HG03571 (cell line): ENCODE measurements around the gene NME8.

Source experiments
- ATAC-seq: cut with Tn5 transposase; IDR thresholded peaks from one replicate; pipeline ENCODE4 v1.9.1; 2021; ENCODE audit not compliant: unreplicated experiment

Gene NME8

DNA sequence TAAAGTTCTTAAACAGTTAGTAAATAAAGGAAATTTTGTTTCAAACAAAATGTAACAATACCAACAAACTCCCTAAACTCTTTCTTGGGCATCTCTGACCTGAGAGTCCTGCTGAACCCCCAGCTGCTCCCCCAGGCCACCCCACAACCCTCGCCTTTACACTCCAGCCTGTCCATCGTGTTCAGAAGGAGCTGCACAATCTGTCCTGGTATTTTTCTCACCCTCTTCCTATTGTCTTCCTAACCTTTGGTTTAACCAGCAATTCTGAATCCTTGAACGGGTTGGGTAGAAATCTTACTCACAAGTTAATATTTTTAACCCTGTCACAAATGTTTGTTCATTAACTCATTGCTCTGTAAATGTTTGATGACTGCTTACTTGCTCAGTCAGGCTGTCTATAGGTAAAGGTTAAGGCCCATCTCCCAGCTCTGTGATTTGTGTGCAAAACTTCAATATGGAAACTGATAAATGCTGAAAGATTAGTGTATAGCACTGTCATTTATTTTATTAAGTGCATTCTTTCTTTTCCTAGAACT, 51.4 kb downstream of the NME8 start:
- no peak for ATAC-seq

DNA sequence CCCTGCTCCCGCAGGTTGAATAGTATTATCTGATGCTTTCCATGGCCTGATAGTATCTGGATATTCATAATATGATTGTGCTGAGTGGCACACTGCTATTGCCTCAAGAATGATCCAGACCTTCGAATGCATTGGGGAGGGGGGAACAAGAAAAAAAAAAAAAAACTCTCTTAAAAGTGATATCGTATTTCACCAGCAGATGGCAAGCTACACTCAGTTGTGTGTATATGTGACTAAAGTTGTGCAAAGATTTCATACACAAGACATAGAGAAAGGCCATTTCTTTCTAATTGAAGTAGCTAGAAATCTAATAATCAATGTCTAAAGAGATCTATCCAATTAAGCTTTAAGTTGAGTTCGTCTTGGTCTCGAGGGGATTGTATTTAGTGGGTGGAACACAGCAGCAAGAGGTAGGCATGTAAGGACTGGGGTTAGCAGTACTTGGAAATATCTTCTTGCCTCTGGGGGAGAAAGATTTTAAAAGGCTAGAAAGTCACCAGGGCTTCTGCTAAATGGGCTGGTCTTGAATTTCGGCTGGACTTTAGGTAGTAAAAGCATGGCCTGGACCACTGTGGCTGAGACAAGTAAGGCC, 52.9 kb downstream of the NME8 start:
- no peak for ATAC-seq

DNA sequence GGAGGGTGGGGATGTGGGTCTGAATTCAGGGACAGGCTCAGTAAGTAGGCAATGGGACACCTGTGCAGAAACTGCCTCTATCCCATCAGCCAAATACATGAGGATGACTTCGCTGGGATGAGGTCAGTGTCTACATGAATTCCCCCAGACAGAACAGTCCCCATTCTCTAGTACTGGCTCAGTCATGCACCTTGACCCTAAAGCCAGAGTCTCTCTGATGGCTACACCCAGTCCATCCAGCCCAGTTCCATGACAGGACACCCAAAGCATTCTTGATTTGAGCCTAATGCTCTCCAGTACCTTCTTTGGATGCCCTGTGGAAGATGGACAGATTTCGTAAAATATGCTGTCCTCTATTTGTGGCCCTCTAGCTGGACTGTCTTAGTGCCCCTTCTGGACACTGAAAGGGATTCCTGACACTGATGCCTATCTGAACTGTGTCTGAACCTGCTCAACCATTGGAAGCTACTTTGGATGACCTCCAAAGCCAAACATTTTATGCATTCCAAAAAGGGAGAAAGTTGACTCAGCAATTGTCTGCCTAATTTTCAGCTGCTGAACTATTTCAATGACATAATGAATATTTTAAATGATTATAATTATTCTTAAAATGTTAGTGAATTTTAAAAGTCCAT, 53.6 kb downstream of the NME8 start:
- no peak for ATAC-seq

DNA sequence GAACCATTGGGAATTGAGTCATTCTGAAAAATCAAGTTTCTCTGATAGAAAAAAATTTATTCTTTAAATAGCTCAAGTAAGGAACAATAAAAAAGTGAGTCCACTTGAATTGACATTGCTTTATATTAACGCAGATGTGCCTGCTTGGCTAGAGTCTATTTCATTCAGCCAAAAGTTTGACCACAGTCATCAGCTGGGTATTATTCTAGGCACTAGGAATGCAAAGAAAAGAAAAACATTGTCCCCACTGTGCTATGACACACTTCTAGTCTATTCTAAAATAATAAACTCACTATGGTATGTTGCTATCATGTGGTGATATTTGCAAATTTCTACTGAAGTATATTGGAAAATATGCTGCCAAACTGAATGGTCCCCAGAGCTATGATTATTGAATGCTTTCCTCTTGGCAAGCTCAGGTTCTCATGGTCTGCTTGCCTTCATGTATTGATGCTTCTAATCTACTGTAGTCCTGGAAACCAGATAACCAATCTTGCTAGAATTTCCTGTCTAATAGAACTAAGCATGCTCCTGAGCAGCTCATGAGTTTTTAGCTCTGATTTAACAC, 59.9 kb downstream of the NME8 start:
- no peak for ATAC-seq

DNA sequence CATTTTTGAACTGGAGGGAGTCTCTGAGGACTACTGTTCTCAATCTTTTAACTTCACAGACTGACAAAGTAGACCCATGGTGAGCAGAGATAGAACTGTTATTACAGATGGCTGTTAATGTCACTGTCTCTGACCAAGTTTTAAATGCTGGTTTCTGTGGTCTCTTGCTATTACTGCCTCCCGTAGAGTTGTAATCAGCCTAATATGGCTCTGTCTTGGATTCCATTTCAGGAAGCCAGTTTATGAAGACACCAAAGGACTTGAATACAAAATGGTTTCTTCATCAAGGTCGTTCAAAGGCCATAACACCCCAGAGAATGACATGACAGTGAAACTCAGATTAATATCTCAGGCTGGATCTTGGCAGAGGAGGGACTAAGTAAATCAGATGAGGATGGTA, 64.4 kb downstream of the NME8 start:
- ATAC-seq: no peak

DNA sequence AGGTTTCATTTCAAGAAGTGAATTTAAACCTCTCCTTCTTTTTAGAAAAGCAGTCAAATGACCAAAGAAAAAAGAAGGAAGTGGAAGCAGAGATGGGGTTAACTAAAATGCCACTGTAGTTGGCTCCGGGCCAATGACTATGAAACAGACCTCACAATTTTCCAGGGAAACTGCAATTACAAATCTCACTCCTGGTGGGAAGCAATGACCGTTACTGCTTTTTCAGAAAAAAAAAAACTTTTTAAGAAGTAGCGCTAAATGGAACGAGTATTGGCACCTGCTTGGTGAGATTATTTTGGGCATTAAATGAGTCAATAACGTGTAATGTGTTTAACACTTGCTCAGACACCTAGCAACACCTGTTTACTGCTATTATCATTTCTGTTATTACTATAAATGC, 67.0 kb downstream of the NME8 start:
- ATAC-seq: no peak

DNA sequence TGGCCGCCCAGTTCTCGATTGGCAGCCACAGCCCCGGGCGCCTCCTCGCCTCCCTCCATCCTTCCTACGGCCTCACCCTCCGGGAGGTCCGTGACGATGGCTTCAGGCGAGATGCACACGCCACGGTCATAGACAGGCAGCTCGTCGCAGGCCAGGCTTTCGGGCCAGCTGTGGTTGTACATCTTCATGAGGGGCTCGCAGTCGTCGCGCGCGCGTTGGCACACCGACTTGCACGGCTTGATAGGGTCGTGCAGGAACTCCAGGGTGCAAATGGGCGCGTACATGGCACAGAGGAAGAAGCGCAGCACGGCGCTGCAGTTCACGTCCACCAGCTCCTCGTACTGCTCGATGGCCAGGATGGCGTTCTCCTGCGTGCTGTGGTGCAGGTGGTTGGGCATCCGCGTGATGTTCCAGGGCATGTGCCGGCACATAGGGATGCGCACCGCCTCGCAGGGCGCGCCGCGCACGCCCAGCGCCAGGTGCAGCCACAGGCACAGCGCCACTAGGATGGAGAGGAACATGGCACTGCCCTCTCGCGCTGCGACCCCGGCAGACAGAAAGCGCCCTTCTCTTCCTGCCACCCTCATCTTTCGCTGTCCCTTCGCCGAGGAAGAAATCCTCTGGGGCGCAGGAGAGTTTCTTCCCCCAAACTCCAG, 67.7 kb downstream of the NME8 start:
- no peak for ATAC-seq

DNA sequence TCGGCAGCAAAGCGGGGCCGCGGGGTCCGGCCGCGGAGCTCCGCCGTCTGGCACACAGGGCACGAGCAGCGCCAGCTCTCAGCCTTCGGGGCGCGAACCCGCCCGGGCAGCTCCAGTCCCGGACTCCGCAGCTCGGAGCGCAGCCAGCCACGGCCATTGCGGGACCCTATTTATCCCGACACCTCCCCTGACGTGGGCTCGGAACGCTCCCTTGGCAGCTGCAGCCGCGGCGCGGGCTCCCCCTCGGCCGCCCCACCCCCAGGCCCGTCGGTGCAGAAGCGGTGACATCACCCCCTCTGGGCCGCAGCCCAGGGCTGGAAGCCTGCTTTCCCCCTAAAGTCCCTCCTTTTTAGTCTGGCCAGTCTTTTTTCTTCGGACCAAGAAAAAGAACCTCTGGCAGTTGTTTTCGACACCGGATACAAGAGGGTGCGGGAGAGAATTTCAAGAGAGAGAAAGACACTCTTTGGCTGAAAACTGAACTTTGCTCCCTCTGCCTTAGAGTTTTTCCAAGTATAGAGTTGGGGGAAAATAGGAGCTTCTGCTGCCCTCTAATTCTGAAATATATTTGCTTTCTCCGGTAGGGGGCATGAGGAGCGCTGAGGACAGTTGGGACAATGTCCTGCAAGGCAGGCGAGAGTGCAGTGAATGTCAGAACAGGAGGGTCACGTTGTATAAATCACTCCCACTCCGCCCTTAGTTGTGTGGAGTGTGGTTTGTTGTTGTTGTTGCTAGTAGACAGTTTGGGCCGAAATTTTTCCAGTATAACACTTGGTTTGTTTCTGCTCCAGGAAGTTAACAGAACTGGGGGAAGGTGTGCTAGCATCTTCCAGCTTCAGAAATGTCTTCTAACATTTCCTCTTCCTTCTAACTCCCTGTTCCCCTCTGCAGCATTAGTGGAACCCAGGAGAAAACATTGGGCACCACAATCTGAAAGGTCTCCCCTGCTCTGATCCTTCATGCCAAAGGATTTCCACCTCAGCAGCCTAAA, 68.6 kb downstream of the NME8 start, which contains the start of gene SFRP4:
Gene SFRP4 (minus strand): TSS at position 145 of the 988 bp plus-strand sequence. CDS start 280 bp downstream, outside the sequence.
- peak; percentile 40 for ATAC-seq

DNA sequence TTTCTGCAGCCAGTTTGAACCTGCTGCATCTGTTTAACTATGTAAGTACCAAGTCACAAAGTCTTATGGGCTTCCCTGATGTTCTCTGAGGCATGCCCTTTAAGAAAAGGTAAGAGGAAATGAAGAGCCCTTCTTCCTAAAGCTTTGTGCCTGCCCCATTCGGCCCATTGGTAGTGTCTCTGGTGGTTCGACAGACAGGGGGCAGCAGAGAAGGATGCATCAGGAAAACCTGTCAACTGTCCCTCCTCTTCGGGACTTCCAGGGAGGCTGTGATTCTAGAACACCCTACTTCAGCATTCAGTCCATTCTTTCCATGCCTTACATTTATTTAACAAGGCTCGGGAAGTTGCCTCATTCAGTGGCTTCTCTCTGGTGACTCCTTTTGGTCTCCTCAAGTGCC, 70.1 kb downstream of the NME8 start:
- ATAC-seq: no peak

DNA sequence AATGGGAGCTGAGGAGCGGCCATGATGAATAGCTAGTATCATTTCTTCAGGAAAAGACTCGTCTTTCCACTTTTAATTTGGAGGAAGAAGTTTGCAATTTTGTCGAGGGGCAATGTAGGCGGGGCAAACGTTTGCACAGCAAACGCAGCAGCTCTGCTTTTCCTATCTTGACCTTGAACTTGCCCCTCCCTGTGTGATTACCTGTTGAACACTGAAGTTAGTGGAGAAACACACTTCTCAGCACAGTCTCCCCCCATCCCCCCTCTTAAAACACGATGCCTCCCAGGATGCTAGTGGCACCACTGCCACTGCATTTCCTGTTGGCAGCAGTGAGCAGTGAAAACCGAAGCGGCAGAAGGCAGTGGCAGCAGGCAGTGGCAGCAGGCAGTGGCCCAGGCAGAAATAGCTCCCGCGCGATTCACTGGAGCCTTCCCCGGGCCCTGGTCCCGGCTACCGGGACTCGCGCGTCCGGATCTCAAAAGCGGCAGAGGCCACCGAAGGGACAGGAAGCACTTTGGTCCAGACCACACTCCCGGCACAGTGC, 72.0 kb downstream of the NME8 start, which contains the start of gene EPDR1:
Gene EPDR1 (plus strand): TSS at position 336 of the 544 bp plus-strand sequence. CDS start 300 bp downstream, outside the sequence.
- peak; percentile 51 for ATAC-seq

DNA sequence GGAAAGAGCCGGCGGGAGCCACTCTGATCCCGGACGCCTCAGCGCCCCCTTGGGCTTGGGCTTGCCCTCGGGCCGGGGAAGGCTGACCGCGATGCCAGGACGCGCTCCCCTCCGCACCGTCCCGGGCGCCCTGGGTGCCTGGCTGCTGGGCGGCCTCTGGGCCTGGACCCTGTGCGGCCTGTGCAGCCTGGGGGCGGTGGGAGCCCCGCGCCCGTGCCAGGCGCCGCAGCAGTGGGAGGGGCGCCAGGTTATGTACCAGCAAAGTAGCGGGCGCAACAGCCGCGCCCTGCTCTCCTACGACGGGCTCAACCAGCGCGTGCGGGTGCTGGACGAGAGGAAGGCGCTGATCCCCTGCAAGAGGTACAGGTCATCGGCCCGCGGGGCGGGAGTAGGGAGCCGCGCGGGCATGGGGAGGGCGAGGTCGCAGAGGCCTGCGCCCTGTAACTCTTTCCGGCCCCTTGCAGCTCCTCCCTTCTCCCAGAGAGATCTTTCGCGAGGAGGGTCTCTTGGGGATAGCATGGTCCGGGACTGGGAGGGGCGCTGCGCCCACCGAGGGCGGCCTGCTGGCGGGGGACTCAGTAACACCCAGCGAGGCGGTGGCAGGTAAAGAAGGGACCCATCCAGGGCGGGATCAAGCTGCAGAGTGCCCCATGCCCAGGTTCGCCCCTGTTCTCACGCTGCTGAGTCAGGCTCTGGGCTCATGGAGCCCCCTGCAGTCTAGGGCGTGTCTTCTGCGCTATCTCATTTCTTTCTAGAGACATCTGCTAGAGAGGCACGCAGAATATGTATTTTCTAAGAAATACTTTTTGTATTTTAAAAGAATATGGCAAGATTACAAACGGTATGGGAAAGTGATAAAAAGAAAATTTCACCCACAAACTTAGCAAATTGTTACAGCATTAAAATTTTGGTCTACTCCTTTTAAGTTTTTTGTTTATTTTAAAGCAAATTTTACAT, 72.7 kb downstream of the NME8 start:
- peak; percentile 54 for ATAC-seq

DNA sequence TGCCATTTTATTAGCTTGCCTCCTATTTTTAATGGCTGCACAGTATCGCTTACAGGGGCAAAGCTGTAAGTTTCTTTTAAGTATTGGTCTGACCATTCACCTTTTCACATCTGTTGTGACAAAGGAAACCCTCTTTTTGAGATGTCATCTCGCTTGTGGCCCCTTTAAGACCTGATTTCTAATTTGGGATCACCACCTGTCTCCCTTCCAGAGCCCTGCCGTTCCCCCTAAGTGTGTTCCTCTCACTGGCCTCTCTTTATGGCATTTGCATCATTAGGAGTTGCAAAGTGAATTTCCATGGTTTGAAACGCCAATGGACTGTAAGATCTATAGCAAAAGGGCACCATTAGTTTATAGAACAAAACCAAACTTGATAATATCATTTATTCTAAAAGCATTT, 73.5 kb downstream of the NME8 start:
- ATAC-seq: no peak

DNA sequence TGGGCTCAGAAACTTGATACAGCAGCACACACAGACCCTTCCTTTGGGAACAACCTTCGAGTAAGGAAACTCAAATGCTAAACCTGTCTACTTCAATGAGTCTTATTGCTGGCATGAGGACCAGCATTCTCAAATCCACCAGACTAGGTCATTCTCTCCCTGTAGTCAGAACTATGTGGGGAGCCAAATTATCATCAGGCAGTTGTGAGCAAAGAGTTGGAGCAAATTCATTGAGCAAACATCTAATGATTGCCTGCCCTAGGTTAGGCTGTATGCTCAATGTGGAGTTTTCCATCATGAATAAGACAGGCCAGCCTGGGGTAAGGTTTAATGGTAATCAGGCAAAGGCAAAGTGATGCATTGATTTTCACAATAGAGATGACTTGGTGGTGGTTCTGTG, 75.6 kb downstream of the NME8 start:
- ATAC-seq: no peak

DNA sequence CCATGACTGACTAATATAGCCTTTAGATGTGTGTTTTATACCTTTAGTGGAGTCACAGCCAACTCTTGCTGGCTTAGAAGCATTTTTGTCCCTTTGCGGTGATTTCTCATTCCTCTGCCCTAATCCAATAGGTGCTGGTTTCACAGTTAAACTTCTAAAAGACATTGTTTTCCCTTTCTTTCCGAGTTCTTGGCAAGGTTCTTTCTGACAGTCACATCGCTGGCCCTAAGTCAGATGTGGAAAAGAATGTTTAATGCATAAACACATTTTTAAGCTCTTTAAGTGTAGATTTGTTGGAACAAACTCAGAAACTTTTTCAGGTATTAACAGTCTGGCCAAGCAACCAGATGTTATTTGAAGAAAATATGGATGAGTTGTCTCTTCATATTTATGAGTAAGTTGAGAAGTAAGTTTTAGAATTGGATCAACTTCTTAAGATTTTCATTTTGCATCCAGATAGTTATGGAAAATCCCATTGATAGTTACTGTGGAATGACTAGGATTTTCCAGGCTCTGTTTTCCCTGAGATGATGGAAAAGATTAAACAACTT, 76.2 kb downstream of the NME8 start:
- no peak for ATAC-seq

DNA sequence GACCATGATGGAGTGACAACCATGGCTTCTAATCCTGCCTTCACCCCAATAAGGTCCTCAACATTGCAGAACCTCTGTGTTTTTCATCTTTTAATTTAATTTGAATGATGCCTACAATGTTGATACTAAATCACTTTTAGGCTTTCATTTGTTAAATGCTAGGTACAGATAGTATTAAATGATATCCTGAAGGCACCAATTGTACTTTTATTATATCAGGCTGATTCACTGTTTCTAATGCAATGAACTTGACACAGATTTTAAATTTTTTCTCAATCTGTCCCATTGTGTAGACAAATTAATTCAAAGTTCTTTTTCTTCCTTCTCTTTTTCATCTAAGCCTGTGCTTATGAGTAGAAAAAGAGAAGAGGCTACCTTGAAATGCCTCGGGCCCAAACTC, 77.2 kb downstream of the NME8 start:
- ATAC-seq: no peak

DNA sequence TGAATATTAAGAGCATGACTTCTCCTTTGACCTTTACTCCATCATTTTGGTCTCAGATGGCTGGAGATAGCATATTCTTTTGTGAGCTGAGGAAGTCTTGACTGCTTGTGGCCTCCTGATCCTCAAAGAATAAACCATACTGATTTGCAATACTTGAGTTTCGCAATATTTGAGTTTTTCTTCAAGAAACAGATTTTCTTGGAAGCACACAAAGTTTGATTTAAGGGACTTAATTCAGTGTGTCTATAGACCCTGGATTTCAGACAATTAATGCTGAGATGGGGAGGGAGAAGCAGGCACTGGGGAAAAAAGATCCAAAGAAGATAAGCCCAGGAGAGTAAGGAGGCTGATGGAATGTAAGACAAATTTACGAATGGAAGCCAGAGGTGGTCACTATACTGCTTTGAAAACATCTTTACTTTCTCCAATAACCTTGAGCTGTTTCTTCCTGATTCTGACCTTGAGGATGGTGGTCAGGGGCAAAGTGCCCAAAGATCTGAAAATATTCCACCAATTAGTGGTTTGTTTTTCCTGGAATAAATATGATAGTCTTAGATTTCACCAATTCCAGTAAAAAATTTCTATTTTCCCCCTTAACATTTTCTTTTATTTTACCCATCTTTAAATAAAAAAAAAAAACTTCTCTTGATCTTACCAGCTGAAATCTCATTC, 79.5 kb downstream of the NME8 start:
- no peak for ATAC-seq

DNA sequence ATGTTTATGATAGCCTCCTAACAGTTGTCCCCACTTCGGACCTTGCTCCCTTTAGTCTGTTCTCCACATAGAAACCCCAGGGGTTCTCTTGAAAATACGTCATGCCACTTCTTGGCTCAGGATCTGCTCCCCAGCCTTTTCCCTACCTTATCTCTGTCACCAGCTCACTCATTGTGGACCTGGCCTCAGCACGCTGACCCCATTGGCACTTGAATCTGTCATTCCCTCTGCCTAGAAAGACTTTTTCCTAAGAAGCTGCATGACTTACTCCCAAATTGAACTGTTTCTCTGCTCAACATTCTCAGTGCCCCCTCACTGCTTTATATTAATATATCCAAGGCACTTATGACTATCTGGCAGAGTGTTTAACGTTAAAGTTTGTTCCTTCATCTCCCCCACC, 80.5 kb downstream of the NME8 start:
- ATAC-seq: no peak

DNA sequence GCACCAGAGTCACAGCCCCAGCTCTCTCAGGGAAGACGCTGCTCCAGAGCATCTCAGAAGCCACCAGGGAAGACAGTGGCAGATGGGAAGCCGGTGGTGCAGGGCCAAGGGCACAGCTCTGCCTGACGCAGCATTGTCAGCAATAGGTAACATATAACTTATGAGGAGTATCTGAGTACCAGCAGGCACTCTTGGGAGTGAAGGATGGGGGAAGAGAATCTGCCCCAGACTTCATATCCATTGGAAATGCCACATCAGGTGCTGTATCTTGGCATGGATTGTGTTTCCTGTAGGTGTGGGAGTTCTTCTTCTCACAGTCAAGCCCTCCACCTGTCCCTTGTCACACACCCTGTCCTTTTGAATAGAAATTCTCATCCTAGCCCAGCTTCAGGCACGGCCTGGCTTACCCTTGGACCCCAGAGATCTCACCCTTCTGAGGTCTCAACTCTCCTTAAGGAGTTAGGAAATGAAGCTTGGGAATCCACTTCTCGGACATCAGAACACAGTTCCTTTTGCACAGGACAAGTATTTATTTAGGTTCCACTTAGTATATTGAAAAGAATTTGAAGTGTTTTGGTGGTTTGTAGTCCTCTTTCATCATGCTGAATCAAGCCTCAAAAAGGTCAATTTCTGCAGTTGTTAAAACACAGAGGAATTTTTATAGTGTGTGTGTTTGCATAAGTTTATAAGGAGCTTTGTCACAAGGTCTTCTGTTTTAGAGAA, 82.0 kb downstream of the NME8 start:
- ATAC-seq: no peak
